Stimulated activated CD8-positive, alpha-beta memory T cell treated with anti-CD3 and anti-CD28 coated beads, Interleukin-2, amount 100 ng/mL, for 1 hour (primary cell): ENCODE data around the gene EIF5B.

Experiments used
- DNase-seq, 2 donors: peaks; one replicate each; pipeline ENCODE4 v3.0.0-alpha.2; 2020; ENCODE audit warnings: low read depth in 2 of 2

Gene EIF5B

GRCh38 chr2:99373144-99373543, 36.0 kb downstream of the EIF5B start:
- no peak for DNase-seq

DNA sequence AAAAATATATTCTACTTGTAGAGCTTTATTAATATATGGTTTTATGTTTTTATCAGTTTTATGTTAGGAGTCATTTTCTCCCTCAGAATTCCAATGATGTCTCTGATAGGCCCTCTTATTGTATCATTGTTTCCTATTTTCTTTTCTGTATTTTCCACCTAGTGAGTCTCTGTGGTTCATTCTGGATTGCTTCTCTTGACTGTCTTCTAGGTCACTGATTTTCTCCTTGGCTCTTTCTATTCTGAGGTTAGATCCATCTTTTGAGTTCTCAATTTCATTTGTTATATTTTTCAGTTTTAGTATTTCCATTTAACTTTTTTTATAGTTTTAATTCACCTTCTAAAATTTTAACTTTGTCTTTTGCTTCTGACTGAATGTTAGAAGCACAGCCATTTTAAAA, 37.6 kb downstream of the EIF5B start:
- no peak for DNase-seq

DNA sequence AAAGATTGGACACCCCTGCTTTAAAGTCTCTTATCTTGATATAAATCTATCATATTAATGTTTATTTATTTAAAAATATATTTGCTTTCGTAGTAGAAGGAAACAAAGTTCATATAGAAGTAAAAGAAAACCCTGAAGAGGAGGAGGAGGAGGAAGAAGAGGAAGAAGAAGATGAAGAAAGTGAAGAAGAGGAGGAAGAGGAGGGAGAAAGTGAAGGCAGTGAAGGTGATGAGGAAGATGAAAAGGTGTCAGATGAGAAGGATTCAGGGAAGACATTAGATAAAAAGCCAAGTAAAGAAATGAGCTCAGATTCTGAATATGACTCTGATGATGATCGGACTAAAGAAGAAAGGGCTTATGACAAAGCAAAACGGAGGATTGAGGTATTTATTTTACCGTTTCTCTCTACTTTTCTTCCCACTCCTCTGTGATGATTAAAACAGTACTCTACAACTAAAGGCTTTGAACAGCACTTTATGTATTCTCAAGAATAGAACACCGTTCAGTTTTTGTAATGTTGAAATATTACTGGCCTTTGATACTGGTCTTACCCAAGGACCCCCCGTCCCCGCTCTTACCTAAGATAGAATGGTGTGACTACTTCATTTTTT, 39.2 kb downstream of the EIF5B start:
- no peak for DNase-seq

- no peak for DNase-seq
Observed at GRCh38 chr2:99377879-99378278, 40.7 kb downstream of the EIF5B start.

DNA sequence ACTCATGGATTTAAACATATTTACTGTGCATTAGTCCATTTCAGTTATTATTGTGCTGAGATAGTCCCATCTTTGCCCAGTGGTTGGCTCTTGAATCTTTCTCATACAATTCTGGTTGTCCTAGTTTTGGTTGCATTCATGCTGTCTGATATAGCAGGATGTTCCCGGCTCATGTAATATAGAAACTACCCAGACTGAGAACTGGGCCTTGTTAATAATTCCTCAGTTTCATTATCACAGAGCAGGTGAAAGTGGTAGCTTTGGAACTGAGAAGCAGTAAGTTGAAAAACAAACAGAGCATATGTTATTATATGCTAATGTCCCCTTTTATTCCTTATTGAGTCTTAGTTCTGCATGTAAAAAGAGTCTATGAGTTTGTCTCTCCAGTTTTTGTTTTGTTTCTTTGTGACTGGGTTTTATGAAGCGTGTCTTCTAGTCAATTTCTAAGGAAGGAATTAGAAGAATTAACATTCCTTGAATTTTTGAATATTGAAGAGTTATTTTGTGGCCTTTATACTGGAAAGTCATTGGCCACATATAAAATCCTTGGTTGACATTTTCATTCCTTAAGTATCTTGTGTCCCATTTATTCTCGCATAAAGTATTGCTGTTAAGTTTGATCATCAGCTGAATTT, 43.3 kb downstream of the EIF5B start:
- no peak for DNase-seq

GRCh38 chr2:99382143-99382542, 45.0 kb downstream of the EIF5B start:
- no peak for DNase-seq

GRCh38 chr2:99386011-99386410, 48.8 kb downstream of the EIF5B start:
- DNase-seq = no peak

- no peak for DNase-seq
Observed at GRCh38 chr2:99388892-99389291, 51.7 kb downstream of the EIF5B start.

GRCh38 chr2:99389371-99389770, 52.2 kb downstream of the EIF5B start:
- DNase-seq = no peak

DNA sequence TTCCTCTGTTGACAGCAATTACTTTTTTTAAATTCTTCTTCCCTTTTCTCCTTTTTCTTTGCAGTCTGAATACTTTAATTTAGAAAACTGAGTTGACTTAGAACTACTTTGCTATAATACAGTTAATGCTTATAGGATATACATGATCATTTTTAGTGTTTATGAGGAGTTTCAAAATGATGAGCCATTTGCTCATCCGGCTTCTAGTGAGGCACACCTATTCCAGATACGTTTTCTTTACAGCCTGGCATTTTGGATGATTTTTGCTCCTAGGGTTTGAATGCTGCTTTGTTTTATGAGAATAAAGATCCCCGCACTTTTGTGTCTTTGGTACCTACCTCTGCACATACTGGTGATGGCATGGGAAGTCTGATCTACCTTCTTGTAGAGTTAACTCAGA, 52.8 kb downstream of the EIF5B start:
- no peak for DNase-seq

GRCh38 chr2:99395589-99396130, 58.5 kb downstream of the EIF5B start:
- DNase-seq = no peak

- no peak for DNase-seq
Observed at GRCh38 chr2:99397266-99397920, 60.2 kb downstream of the EIF5B start.

GRCh38 chr2:99398303-99398702, 61.1 kb downstream of the EIF5B start:
- no peak for DNase-seq

- DNase-seq = no peak
Observed at GRCh38 chr2:99399063-99399462, 61.9 kb downstream of the EIF5B start.

DNA sequence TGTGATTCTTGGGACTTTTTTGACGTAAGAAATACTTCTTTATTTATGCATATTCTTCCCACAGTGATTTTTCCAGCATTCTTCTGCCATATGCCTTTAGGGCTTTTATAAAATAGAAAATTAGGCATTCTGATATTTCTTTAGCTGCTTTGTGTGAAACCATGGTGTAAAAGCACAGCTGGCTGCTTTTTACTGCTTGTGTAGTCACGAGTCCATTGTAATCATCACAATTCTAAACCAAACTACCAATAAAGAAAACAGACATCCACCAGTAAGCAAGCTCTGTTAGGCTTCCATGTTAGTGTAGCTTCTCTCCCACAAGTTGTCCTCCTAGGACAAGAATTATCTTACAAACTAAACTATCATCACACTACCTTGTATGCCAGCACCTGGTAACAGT, 62.6 kb downstream of the EIF5B start:
- no peak for DNase-seq

DNA sequence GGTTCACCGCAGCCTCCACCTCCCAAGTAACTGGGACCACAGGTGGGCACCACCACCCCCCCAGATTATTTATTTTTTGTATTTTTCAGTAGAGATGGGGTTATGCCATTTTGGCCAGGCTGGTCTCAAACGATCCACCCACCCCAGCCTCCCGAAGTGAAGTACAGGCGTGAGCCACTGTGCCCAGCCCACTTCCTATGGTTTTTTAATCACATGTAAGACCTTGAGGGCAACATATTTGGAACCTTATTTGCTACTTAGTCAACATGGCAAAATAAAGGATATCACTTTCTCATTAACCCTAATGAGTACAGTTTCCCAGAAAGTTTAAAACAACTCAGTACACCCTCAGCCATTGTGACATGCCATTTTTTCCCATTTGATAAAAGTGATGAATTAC, 64.7 kb downstream of the EIF5B start:
- no peak for DNase-seq

- DNase-seq = no peak
Observed at GRCh38 chr2:99403084-99403483, 65.9 kb downstream of the EIF5B start.

DNA sequence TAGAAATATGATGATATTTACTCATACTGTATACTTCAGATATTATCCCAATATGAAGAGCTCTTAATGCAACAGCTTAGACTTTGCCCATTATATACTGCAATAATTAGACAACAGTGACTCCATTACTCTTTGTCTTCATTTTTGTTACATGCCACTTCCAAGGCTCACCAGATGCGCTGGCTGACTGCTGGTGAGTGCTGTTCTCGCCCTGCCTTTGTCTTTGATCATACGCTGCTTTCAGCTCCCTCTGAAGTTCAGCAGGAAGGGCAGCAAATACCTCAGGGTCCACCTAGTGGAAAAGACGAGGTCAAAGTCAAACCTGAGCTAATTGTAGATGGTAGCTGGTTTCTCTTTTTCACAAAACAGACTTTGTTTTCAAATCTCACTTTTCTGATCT, 66.3 kb downstream of the EIF5B start:
- no peak for DNase-seq

DNA sequence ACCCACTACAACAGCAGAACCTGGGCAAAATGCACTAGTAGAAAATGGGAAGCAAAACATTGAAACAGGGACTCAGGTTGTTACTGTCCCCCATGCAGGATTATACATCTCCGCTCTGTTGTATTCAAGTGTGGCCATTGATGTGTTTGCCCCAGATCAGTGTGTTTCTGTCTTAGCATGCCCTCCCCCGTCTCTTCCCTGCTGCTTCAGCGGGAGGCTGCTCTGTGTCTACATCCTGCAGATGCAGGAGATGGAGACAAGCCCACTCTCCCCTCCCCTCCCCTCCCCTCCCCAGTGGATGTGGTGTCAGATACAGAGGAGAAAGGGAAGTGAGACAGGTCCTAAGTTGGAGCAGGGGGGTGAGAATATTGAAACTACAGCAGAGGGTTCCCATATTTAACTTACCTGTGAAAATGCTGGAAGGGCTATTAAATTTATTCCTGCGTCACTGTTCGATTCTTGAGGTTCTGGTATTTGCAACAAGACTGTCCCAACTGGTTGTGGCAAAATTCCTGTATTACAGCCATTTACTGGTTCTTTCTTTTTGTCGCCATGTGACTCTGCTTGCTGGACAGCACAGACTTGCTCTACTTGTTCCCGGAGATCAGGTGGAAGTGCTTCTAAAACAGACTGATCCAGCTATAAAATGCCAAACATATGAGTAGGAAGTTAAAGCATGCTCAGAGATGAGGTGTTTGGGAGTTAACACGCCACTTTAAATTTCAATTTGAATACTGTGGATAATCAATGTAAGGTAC, 67.0 kb downstream of the EIF5B start:
- DNase-seq = no peak

- no peak for DNase-seq
Observed at GRCh38 chr2:99404797-99405669, 67.8 kb downstream of the EIF5B start.

DNA sequence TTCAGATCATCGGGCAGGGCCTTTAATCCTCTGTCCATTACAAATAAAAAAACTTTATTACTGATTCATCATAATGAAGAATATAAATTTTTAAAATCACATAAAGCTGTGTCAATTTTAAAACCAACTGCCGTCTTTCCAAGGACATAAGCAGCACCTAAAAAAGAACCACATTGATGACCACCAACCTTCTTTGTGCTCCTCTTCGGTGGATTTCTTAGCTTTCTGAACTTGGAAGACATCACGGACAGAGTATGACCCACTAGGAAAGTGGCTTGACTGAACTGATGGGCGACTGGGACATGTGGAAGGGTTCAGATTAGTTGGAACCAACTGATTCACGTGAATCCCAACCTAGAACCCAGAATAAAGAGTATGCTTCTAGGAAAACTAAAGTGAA, 68.9 kb downstream of the EIF5B start:
- DNase-seq = no peak
